HL-60 (cell line): ENCODE measurements around the gene GTPBP3.

Source experiments
- DNase-seq, 2 experiments: peaks; one replicate each; pipeline ENCODE4 v3.0.0-alpha.2; 2010 to 2020; ENCODE audit warnings: low read depth in 1 of 2, low spot score in 1 of 2
- H3K27ac ChIP-seq: fragments of 250-450 bp; sonication (Bioruptor Pico); replicated peaks from 2 replicates; pipeline ENCODE4 v1.5.1; 2020; ENCODE audit warnings: mild to moderate bottlenecking, moderate library complexity
- H3K27me3 ChIP-seq: fragments of 250-450 bp; sonication (Bioruptor Pico); 2 replicates; pipeline ENCODE4 v1.5.1; 2021; ENCODE audit warnings: mild to moderate bottlenecking, moderate library complexity; ENCODE audit not compliant: insufficient read depth, poor library complexity, severe bottlenecking
- H3K4me3 ChIP-seq: replicated peaks from 2 replicates; pipeline ENCODE4 v1.5.1; 2011; ENCODE audit warnings: mild to moderate bottlenecking, control low read depth, low read length; ENCODE audit not compliant: insufficient read depth
- GABPA ChIP-seq: IDR thresholded peaks from 2 replicates; pipeline ENCODE4 v1.6.1; 2012; ENCODE audit warnings: low read depth
- POLR2AphosphoS5 ChIP-seq: IDR thresholded peaks from 2 replicates; pipeline ENCODE4 v1.6.1; 2012; ENCODE audit warnings: low read depth
- REST ChIP-seq: IDR thresholded peaks from 2 replicates; pipeline ENCODE4 v1.6.1; 2012; ENCODE audit warnings: low read depth; ENCODE audit not compliant: insufficient replicate concordance
- SPI1 ChIP-seq: IDR thresholded peaks from 2 replicates; pipeline ENCODE4 v1.6.1; 2012; ENCODE audit warnings: low read depth, mild to moderate bottlenecking, borderline replicate concordance
- TF ChIP-seq, protein P1 (sequence below): IDR thresholded peaks from one replicate; pipeline ENCODE4 v1.5.1; 2011; ENCODE audit warnings: low read length, control low read depth, inconsistent platforms; ENCODE audit not compliant: insufficient read depth

The GTPBP3 gene

DNA sequence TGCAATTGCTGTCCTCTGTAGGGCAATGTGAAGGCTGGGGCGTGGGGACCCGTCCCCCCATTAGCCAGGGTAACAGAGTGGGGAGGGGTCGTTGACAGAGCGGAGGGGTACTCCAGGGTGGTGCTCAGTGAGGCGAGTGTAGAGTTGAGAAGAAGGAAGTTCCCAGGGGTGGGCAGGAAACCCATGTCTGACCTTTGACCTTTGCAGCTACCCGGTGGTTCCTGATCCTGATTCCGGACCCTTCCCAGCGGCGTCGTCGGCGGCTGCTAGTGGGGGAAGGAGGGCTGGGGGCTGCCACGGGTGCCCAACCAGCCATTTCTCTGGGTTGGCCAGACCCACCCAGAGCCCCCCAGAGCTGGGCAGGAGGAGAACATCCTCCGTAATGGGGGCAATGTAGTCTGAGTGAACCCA, 41.9 kb downstream of the GTPBP3 start:
- Histone ChIP-seq H3K4me3 (no peak overlapping the region), H3K27me3 (peaks cover 6% of the 10 kb centered on the region), H3K27ac (no peak overlapping the region)
- DNase-seq, result no peak
- TF ChIP-seq POLR2AphosphoS5 (no peak), REST (no peak), GABPA (no peak), SPI1 (no peak)
- TF ChIP-seq, protein P1, sequence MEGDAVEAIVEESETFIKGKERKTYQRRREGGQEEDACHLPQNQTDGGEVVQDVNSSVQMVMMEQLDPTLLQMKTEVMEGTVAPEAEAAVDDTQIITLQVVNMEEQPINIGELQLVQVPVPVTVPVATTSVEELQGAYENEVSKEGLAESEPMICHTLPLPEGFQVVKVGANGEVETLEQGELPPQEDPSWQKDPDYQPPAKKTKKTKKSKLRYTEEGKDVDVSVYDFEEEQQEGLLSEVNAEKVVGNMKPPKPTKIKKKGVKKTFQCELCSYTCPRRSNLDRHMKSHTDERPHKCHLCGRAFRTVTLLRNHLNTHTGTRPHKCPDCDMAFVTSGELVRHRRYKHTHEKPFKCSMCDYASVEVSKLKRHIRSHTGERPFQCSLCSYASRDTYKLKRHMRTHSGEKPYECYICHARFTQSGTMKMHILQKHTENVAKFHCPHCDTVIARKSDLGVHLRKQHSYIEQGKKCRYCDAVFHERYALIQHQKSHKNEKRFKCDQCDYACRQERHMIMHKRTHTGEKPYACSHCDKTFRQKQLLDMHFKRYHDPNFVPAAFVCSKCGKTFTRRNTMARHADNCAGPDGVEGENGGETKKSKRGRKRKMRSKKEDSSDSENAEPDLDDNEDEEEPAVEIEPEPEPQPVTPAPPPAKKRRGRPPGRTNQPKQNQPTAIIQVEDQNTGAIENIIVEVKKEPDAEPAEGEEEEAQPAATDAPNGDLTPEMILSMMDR, result no peak

DNA sequence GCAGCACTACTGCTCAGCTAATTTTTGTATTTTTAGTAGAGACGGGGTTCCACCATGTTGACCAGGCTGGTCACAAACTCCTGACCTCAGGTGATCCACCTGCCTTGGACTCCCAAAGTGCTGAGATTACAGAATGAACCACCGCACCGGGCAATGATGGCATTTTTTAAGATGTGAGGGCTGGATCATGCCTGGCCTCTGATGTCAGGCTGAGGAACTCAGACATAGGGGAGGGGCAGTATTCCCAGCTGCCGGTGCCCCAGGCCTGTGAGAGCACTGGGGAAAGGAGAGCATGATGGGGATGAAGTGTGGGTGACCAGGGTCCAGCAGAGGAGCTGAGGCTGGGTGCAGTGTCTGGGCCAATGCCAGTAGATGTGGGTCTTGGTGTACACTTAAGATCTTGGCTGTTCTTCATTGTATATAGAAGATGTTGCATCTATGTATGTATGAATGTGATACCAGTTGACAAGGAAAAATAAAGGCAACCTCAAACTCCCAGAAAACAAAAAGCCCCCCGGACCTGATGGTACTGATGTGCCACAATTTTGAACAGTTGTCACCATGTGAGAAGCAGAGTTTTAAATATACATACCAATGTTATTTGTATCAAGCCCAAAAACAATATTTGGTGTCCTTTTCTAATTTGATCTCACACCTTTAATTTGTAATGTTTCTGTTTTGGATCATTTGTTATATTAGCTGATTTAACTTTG, 43.2 kb downstream of the GTPBP3 start:
- no peak overlapping the region for H3K4me3 ChIP-seq
- no peak overlapping the region for H3K27ac ChIP-seq
- peaks cover 6% of the 10 kb centered on the region for H3K27me3 ChIP-seq
- TF ChIP-seq GABPA (no peak), SPI1 (no peak), REST (no peak), POLR2AphosphoS5 (no peak)
- TF ChIP-seq, protein P1, result no peak
- DNase-seq, result no peak

GRCh38 chr19:17385878-17386611, 48.7 kb downstream of the GTPBP3 start:
- Histone ChIP-seq H3K27ac (no peak overlapping the region), H3K4me3 (no peak overlapping the region), H3K27me3 (peaks cover 3% of the 10 kb centered on the region)
- DNase-seq, result peak; percentile 48 to 54
- TF ChIP-seq SPI1, result no peak
- TF ChIP-seq REST, result no peak
- TF ChIP-seq GABPA, result no peak
- TF ChIP-seq POLR2AphosphoS5, result no peak
- TF ChIP-seq, protein P1, result peak; percentile 88
